ENCODE results near the gene SCD. TPM values are rescaled to one million over a fixed set of nuclear protein-coding genes. Genes with fewer than 3 reads are reported as not detected.

Gene SCD
- total and polyA plus RNA-seq, 9 of the 15 experiments (the other 6 are each of a cell fraction or from before 2014, with no cell fraction given), result 114 to 486 (median 188) TPM

DNA sequence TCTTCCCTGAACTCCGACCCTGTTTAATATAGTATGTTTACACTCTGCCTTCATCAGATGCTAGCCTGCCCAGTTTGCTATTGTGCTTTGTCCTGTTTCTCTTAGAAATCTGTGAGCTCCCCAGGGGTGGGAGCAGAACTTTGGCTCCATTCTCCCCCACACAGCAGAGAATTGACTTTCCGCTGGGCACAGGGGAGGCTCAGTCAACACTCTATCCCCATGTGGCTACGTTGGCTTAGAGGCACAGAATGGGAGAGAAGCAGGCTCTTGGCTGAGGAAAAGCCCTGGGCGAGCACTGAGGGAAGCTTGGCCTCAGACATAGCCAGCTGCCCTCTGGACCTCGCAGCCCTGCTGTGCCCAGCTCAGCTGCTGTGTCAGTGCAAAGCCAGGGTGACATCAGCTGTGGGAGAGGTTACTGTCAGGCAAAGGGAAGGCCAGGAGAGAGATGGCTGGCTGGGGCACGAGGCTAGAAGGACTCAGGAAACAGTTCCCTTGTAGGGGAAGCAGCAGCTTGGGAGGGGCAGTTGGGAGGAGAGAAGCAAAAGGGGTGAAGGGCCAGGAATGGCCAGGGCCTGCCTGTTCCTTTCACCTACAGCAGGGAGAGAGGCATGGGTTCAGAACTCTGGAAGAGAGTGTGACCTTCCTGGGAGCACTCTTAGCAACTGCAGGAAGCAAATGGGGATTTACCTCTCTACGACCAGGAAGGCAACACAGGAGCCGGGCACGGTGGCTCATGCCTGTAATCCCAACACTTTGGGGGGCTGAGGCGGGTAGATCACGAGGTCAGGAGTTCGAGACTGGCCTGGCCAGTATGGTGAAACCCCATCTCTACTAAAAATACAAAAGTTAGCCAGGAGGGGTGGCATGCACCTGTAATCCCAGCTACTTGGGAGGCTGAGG lies 5.8 kb upstream of the SCD start:
- intact Hi-C loops (cut with micrococcal nuclease), result loop anchor here (10.0 kb wide), 1 partner anchor 534 kb away; no protein-coding TSS in a partner anchor
- BruUV-seq (replicated peaks), result no TSS peak
- H3K4me2 ChIP-seq (ENCODE audit: insufficient read depth, low read length), result no peak overlapping the region
- WGBS (ENCODE audit: insufficient coverage, low coverage, missing lambda C conversion rate), result 63% methylated on average over 9 of the region's 12 CpGs
- in situ Hi-C loops (cut with MboI), result loop anchor here (5.0 to 25.0 kb wide), 3 partner anchors 91 to 546 kb away; no protein-coding TSS in a partner anchor
- H3K4me1 ChIP-seq (replicated peaks in 1 of 2; ENCODE audit: control insufficient read depth in 2 of 2, insufficient read depth in 2 of 2, low read length in 2 of 2), result peaks cover 6 to 20% of the 10 kb centered on the region in 2 experiments; a peak in 4 of 5 replicates
- no peak for ATAC-seq
- H3K79me2 ChIP-seq (ENCODE audit: control insufficient read depth, insufficient read depth, low read length), result peaks cover 10% of the 10 kb centered on the region
- no peaks in the 10 kb centered on the region for H3K27me3 ChIP-seq (ENCODE audit: control insufficient read depth in 2 of 2, insufficient read depth in 2 of 2, low read length in 2 of 2)
- H3K36me3 ChIP-seq (ENCODE audit: control insufficient read depth, insufficient read depth, low read length), result no peaks in the 10 kb centered on the region
- H2AFZ ChIP-seq (ENCODE audit: low read depth, low read length), result 0 out of 2 replicates have a peak overlapping the region, but pooled peaks have one; percentile 24
- H3K4me3 ChIP-seq, result no peak overlapping the region
- no peak for FAIRE-seq
- ChIA-PET POLR2A (interaction anchor here (0.6 kb wide), 1 partner anchor 32 kb away, joined by 3 read pairs; no protein-coding TSS in a partner anchor), CTCF (ENCODE audit: low intra/inter-chr PET ratio) (interaction anchor here (0.7 to 6.2 kb wide), 3 partner anchors 92 to 221 kb away, joined by 3 to 89 read pairs (median 44); no protein-coding TSS in a partner anchor)
- H3K27ac ChIP-seq (ENCODE audit: extremely low read depth, low read depth, low read length), result no peak overlapping the region
- TF ChIP-seq EGR1 (conservative IDR thresholded peaks at IDR 0.05) (no peak), ZNF707 (CRISPR knock-in tag; conservative IDR thresholded peaks at IDR 0.05) (no peak), KDM4B (IDR thresholded peaks at IDR 0.05; ENCODE audit: borderline replicate concordance in 2 of 2, low read depth in 1 of 2) (no peak), ZNF57 (CRISPR knock-in tag; IDR thresholded peaks at IDR 0.05) (no peak), HSF4 (CRISPR knock-in tag; IDR thresholded peaks at IDR 0.05; ENCODE audit: borderline replicate concordance) (no peak), ZNF436 (CRISPR knock-in tag; IDR thresholded peaks at IDR 0.05) (no peak), EHMT2 (IDR thresholded peaks at IDR 0.05) (no peak)
- TF ChIP-seq, protein P1, sequence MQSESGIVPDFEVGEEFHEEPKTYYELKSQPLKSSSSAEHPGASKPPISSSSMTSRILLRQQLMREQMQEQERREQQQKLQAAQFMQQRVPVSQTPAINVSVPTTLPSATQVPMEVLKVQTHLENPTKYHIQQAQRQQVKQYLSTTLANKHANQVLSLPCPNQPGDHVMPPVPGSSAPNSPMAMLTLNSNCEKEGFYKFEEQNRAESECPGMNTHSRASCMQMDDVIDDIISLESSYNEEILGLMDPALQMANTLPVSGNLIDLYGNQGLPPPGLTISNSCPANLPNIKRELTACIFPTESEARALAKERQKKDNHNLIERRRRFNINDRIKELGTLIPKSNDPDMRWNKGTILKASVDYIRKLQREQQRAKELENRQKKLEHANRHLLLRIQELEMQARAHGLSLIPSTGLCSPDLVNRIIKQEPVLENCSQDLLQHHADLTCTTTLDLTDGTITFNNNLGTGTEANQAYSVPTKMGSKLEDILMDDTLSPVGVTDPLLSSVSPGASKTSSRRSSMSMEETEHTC (IDR thresholded peaks at IDR 0.05), result no peak
- TF ChIP-seq, protein P2, sequence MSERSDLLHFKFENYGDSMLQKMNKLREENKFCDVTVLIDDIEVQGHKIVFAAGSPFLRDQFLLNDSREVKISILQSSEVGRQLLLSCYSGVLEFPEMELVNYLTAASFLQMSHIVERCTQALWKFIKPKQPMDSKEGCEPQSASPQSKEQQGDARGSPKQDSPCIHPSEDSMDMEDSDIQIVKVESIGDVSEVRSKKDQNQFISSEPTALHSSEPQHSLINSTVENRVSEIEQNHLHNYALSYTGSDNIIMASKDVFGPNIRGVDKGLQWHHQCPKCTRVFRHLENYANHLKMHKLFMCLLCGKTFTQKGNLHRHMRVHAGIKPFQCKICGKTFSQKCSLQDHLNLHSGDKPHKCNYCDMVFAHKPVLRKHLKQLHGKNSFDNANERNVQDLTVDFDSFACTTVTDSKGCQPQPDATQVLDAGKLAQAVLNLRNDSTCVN (CRISPR knock-in tag; IDR thresholded peaks at IDR 0.05), result no peak
- H3K9ac ChIP-seq (ENCODE audit: insufficient read depth in 1 of 2, low read depth in 2 of 2, low read length in 2 of 2), result peak overlapping the region in 1 of 2 experiments; percentile 68; a peak in 2 of 4 replicates
- no peaks in the 10 kb centered on the region for H4K20me1 ChIP-seq (replicated peaks; ENCODE audit: control insufficient read depth, insufficient read depth, low read length)
- no peaks in the 10 kb centered on the region for H3K9me1 ChIP-seq (ENCODE audit: control insufficient read depth, insufficient read depth, low read length)
- no peaks in the 10 kb centered on the region for H3K9me3 ChIP-seq (replicated peaks; ENCODE audit: control insufficient read depth, insufficient read depth, low read depth, low read length)
- DNase-seq (ENCODE audit: extremely low read depth in 1 of 4, low spot score in 3 of 4), result no peak
